ENCODE data around the gene PTGFR. TPM values are rescaled to one million over a fixed set of nuclear protein-coding genes. Genes with fewer than 3 reads are reported as not detected.

Gene PTGFR, protein sequence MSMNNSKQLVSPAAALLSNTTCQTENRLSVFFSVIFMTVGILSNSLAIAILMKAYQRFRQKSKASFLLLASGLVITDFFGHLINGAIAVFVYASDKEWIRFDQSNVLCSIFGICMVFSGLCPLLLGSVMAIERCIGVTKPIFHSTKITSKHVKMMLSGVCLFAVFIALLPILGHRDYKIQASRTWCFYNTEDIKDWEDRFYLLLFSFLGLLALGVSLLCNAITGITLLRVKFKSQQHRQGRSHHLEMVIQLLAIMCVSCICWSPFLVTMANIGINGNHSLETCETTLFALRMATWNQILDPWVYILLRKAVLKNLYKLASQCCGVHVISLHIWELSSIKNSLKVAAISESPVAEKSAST
- total RNA-seq (1 to 10 TPM; 2.1 to 3.0 (median 2.6) TPM), polyA plus RNA-seq (1 to 10 TPM in 2 of 3 donors, under 1 TPM in 1; 0.23 to 1.6 (median 1.2) TPM)

DNA sequence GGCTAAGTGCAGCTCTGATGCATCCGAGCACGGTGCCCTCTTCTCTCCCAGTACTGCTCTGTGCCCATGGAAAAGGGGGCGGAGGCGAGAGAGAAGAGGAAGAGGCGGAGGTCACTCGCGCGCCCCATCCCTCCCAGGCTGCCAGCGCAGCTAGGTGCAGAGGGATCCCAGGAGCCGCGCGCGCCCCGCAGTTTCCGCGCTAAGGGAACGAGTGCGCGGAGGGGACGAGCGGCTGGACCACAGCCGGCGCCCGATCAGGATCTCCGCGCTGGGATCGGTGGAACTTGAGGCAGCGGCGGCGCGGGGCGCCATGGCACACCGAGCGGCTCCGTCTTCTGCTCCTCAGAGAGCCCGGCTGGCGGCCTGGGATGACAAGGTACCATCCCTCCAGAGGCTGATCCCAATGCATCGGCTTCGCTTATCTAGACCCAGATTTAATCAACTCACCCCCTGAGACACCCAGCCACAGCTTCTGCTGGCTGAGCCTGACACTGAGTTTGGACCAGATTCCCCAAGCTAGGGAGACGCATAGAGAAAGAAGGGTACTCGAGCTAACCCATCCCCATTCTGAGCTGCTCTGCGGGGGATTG lies at the start of gene PTGFR:
Gene PTGFR, plus strand, starts transcription at position 114 of the 590 bp plus-strand sequence. CDS start 1,770 bp downstream, outside the sequence.
- TF ChIP-seq POLR2AphosphoS5 (IDR thresholded peaks at IDR 0.05) (peak in 1 of 4 donors; percentile 16), POLR2A (IDR thresholded peaks at IDR 0.05) (no peak)
- H3K4me1 ChIP-seq, result peaks cover 0 to 19% (median 11%) of the 10 kb centered on the region in 4 donors
- peak within 1 kb of the TSS; percentile 60 to 66 (median 62) for H3K27ac ChIP-seq
- H3K4me3 ChIP-seq, result peak within 1 kb of the TSS; percentile 39 to 52 (median 46)
- DNase-seq, result no peak
- peaks cover 0 to 12% (median 2%) of the 10 kb centered on the region in 3 donors for H3K27me3 ChIP-seq
- H3K36me3 ChIP-seq, result no peaks in the 10 kb centered on the region
- H3K9me3 ChIP-seq, result no peaks in the 10 kb centered on the region
- 5 to 14% methylated on average over 42 of the region's 42 CpGs for WGBS, 2 donors
- intact Hi-C loops (cut with DNase I), result no loop called here

DNA sequence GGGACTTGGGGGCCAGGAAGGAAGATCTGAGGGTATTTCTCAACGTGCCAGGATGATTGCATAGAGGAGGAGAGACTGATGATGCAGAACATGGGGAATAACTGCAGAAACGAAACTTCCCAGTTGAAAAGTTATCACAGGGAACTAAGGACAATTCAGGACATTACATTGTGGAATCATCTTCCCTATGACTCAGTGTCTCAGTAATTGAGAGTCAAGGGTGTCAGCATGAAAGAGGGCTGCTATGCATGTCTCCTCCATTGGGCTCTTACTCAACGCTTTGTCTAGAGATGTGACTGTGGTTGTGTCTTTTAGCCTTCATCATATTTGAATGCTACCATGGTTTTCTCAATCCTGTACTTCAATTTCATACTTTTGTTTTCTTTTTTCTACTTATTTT lies 48.9 kb upstream of the PTGFR start:
- no peak overlapping the region for H3K27ac ChIP-seq
- H3K9me3 ChIP-seq, result no peaks in the 10 kb centered on the region
- H3K36me3 ChIP-seq, result no peaks in the 10 kb centered on the region
- no peak overlapping the region for H3K4me3 ChIP-seq
- intact Hi-C loops (cut with DNase I), result no loop called here
- DNase-seq, result no peak
- no peaks in the 10 kb centered on the region for H3K27me3 ChIP-seq
- TF ChIP-seq, protein P1, sequence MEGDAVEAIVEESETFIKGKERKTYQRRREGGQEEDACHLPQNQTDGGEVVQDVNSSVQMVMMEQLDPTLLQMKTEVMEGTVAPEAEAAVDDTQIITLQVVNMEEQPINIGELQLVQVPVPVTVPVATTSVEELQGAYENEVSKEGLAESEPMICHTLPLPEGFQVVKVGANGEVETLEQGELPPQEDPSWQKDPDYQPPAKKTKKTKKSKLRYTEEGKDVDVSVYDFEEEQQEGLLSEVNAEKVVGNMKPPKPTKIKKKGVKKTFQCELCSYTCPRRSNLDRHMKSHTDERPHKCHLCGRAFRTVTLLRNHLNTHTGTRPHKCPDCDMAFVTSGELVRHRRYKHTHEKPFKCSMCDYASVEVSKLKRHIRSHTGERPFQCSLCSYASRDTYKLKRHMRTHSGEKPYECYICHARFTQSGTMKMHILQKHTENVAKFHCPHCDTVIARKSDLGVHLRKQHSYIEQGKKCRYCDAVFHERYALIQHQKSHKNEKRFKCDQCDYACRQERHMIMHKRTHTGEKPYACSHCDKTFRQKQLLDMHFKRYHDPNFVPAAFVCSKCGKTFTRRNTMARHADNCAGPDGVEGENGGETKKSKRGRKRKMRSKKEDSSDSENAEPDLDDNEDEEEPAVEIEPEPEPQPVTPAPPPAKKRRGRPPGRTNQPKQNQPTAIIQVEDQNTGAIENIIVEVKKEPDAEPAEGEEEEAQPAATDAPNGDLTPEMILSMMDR (IDR thresholded peaks at IDR 0.05), result no peak
- TF ChIP-seq POLR2AphosphoS5 (IDR thresholded peaks at IDR 0.05) (no peak), POLR2A (IDR thresholded peaks at IDR 0.05) (no peak), EP300 (IDR thresholded peaks at IDR 0.05) (no peak)
- 60 to 66% methylated on average over 3 of the region's 3 CpGs for WGBS, 2 donors
- peaks cover 0 to 9% (median 0%) of the 10 kb centered on the region in 4 donors for H3K4me1 ChIP-seq

DNA sequence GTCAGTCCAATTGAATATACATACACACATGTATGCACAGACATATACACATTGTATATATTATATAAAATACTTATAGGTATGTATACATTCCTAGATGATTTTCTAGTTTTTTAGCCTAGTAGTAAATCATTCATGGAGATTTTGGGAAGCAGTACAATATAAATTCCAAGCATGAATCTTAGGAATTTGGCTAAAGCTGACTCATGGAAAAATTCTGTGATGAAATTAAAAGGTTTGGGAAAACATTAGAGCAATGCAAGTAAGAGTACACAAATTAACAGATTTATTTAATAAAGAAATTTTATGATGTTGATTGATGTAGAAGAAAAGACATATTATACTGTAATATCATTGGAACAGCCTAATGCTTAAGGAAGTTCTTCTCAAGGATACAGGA lies 43.7 kb upstream of the PTGFR start:
- H3K36me3 ChIP-seq, result no peaks in the 10 kb centered on the region
- no peak overlapping the region for H3K4me3 ChIP-seq
- no peaks in the 10 kb centered on the region for H3K27me3 ChIP-seq
- no peak overlapping the region for H3K27ac ChIP-seq
- no peaks in the 10 kb centered on the region for H3K4me1 ChIP-seq
- no peak for DNase-seq
- no peaks in the 10 kb centered on the region for H3K9me3 ChIP-seq
- intact Hi-C loops (cut with DNase I), result no loop called here
- TF ChIP-seq POLR2AphosphoS5 (IDR thresholded peaks at IDR 0.05), result no peak
- no peak for TF ChIP-seq POLR2A (IDR thresholded peaks at IDR 0.05)
- TF ChIP-seq EP300 (IDR thresholded peaks at IDR 0.05), result no peak
- TF ChIP-seq, protein P1 (IDR thresholded peaks at IDR 0.05), result no peak

- intact Hi-C loops (cut with DNase I), result no loop called here
- H3K9me3 ChIP-seq, result peaks cover 0 to 3% (median 0%) of the 10 kb centered on the region in 4 donors
- H3K4me3 ChIP-seq, result no peak overlapping the region
- WGBS, 2 donors, result 76 to 77% methylated on average over 1 of the region's 1 CpG
- TF ChIP-seq EP300 (IDR thresholded peaks at IDR 0.05) (no peak), POLR2AphosphoS5 (IDR thresholded peaks at IDR 0.05) (no peak), POLR2A (IDR thresholded peaks at IDR 0.05) (no peak)
- TF ChIP-seq, protein P1 (IDR thresholded peaks at IDR 0.05), result no peak
- H3K36me3 ChIP-seq, result no peaks in the 10 kb centered on the region
- no peak for DNase-seq
- H3K27me3 ChIP-seq, result no peaks in the 10 kb centered on the region
- no peaks in the 10 kb centered on the region for H3K4me1 ChIP-seq
- H3K27ac ChIP-seq, result no peak overlapping the region
Measured at GRCh38 chr1:78464449-78464891, 26.3 kb upstream of the PTGFR start.

GRCh38 chr1:78465143-78465542 lies 25.6 kb upstream of the PTGFR start:
- H3K4me3 ChIP-seq, result no peak overlapping the region
- H3K27me3 ChIP-seq, result no peaks in the 10 kb centered on the region
- H3K27ac ChIP-seq, result no peak overlapping the region
- peaks cover 0 to 3% (median 0%) of the 10 kb centered on the region in 4 donors for H3K9me3 ChIP-seq
- intact Hi-C loops (cut with DNase I), result no loop called here
- H3K36me3 ChIP-seq, result no peaks in the 10 kb centered on the region
- TF ChIP-seq, protein P1 (IDR thresholded peaks at IDR 0.05), result no peak
- TF ChIP-seq EP300 (IDR thresholded peaks at IDR 0.05) (no peak), POLR2AphosphoS5 (IDR thresholded peaks at IDR 0.05) (no peak), POLR2A (IDR thresholded peaks at IDR 0.05) (no peak)
- H3K4me1 ChIP-seq, result no peaks in the 10 kb centered on the region
- WGBS, 2 donors, result 67 to 71% methylated on average over 1 of the region's 1 CpG
- no peak for DNase-seq
